Measurements from ENCODE around the gene TOX2.
A peak's percentile ranks its signal among the peaks of the same experiment; 100 is the strongest.

TOX2 gene

GRCh38 chr20:44102582-44102981, 187.9 kb downstream of the TOX2 start:
- no peak for DNase-seq (ENCODE audit: low read depth)

- DNase-seq (ENCODE audit: low read depth): no peak
These were observed 190.3 kb downstream of the TOX2 start for GRCh38 chr20:44104798-44105517.

GRCh38 chr20:44106615-44107014, 192.0 kb downstream of the TOX2 start:
- no peak for DNase-seq (ENCODE audit: low read depth)

- DNase-seq (ENCODE audit: low read depth): no peak
These were observed 195.3 kb downstream of the TOX2 start for GRCh38 chr20:44109951-44110361.

GRCh38 chr20:44110816-44111568, 196.3 kb downstream of the TOX2 start:
- DNase-seq (ENCODE audit: low read depth): no peak

GRCh38 chr20:44111712-44112335, 197.2 kb downstream of the TOX2 start:
- peak; percentile 9 for DNase-seq (ENCODE audit: low read depth)

DNA sequence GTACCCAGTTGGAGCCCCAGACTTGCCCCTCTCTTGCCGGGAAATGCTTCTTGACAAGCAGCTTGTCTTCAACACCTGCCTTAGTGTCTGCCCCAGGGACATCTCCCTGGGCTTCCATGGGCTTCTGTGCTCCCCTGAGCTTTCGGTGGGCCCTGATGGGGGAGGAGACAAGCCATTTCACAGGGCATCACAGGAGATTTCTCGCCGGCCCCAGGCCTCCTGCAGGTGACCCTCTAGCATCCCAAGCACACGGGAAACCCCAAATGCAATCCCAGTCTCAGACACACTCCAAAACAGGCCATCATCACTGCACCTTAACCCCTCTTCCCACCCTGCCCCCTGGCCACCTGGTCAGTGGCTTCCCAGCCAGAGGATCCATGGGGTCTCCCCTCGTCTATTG, 197.8 kb downstream of the TOX2 start:
- no peak for DNase-seq (ENCODE audit: low read depth)

- no peak for DNase-seq (ENCODE audit: low read depth)
These were observed 198.4 kb downstream of the TOX2 start for GRCh38 chr20:44112889-44113617.

DNA sequence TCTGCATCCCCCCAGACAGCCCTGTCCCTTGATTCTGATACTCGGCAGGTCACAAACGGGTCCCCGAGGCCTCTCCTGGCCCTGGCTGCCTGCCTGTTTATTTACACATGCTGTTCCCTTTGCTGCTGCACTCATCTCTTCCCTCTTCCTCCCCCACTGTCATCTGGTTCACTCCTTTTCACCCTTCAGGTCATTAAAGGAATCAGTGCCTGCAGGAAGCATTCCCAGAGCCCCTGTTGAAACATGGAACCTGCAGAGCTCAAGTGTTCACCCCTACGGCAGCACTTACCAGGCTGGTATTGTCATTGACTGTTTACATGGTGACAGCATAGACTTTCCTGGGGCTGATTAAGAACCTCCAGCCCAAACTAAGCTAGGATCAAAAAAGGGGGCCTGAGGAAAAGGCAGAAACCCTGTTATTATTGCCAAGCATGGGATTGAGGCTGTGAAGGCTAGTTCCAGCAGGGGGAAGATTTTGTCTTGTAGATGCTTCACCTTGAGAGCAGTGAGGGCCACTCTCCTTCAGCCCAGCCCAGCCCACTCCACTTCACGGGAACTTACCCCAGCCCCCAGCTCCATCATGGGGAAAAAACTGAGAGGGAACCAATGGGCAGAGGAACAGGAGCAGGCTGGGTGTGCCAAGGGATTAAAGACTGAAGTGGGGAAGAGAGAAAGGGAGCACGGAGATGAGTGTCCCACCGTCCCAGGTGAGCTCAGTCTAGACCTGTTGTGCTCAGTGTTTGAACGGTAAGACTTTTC, 199.1 kb downstream of the TOX2 start:
- no peak for DNase-seq (ENCODE audit: low read depth)

- DNase-seq (ENCODE audit: low read depth): no peak
These were observed 200.5 kb downstream of the TOX2 start for GRCh38 chr20:44115181-44115580.

GRCh38 chr20:44115762-44116644, 201.4 kb downstream of the TOX2 start:
- no peak for DNase-seq (ENCODE audit: low read depth)

DNA sequence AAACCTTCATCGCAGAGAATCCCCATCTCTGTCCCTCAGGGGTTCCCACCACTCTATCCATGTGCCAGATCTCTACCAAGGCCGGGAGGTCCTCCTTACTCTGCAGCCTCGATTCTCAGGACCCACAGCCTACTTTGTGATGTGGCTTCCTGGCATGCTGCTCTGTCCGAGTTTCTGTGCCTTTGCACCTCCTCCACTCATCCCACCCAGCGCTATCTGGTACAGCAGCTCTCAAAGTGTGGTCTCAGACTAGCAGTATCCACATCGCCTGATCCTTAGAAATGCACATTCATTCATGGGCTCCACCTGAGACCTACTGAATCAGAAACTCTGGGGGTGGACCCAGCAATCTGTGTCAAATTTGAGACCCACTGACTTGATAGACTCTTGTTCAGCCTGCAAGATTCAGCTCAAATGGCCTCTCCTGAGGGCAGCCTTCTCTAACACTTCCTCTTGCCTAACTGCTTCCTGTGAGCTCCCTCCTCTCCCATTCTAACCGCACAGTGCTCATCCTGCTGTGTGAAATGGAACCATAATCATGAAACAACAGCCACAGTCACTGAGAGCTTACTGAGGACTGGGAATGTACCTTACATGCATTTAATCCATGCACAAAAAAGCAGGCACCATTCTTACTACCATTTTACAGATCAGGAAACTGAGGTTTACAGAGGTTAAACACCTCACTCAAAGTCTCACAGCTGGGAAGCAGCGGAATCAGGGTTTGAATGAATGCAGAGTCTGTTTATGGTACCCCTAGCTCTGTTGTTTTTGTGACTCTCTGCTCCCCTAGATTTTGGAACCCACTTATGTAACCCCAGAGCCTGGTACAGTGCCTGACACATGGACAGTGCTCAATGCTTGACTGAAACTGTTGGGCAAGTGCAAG, 202.9 kb downstream of the TOX2 start:
- DNase-seq (ENCODE audit: low read depth): no peak

- no peak for DNase-seq (ENCODE audit: low read depth)
These were observed 203.8 kb downstream of the TOX2 start for GRCh38 chr20:44118185-44119033.
